Measurements from ENCODE around the gene EVA1A.

The EVA1A gene

DNA sequence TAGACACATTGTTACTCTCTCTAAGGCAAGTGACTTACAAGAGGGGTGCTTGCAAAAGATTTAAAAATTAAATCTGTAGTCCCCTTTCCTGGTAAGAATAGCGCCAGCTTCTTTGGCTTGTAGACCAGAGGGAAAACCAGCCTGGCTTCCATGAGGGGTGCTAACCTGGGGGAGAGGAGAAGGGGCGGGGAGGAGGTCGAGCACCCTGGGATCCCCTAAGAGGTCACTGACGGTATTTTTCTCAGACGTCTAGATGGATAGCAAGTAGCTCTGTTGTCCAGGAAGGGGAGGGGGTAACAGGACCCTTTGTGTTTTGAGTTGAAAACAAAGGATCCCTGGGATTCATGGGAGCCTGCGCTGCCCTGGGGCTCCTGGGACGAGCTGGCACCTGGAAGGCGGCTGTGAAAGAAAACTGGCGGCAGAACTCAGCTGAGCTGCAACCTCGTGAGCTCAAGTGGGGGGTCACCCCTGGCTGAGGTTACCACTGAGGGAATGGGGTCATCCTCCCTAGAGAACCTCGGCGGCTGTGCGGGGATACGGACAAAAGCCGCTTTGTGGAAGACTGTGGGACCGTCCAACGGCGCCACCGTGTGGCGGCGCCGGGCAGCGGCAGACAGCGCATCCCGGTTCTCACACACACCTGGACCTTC is 48.1 kb upstream of the EVA1A start:
- H3K4me3 ChIP-seq (ENCODE audit: insufficient read depth, low read length, poor library complexity, severe bottlenecking), result no peak overlapping the region
- no peak overlapping the region for H3K9ac ChIP-seq (ENCODE audit: low read length)
- H3K4me2 ChIP-seq (ENCODE audit: low read depth, low read length, poor library complexity, severe bottlenecking), result no peak overlapping the region
- no peaks in the 10 kb centered on the region for H3K9me2 ChIP-seq (replicated peaks; ENCODE audit: insufficient read depth, low read length)
- H3F3A ChIP-seq (ENCODE audit: insufficient read depth), result no peaks in the 10 kb centered on the region
- no peaks in the 10 kb centered on the region for H3K9me3 ChIP-seq (ENCODE audit: insufficient read depth, low read length)
- no peaks in the 10 kb centered on the region for H3K79me2 ChIP-seq (ENCODE audit: insufficient read depth, low read length)
- no peaks in the 10 kb centered on the region for H4K20me1 ChIP-seq (ENCODE audit: low read depth, low read length)
- H3K27me3 ChIP-seq (ENCODE audit: low read length), result no peaks in the 10 kb centered on the region
- H3K36me3 ChIP-seq (ENCODE audit: low read length), result no peaks in the 10 kb centered on the region
- no peak overlapping the region for H2AFZ ChIP-seq (ENCODE audit: low read depth, low read length, severe bottlenecking)
- TF ChIP-seq EZH2phosphoT487 (conservative IDR thresholded peaks at IDR 0.05; ENCODE audit: low read length), result no peak
- TF ChIP-seq, protein P1, sequence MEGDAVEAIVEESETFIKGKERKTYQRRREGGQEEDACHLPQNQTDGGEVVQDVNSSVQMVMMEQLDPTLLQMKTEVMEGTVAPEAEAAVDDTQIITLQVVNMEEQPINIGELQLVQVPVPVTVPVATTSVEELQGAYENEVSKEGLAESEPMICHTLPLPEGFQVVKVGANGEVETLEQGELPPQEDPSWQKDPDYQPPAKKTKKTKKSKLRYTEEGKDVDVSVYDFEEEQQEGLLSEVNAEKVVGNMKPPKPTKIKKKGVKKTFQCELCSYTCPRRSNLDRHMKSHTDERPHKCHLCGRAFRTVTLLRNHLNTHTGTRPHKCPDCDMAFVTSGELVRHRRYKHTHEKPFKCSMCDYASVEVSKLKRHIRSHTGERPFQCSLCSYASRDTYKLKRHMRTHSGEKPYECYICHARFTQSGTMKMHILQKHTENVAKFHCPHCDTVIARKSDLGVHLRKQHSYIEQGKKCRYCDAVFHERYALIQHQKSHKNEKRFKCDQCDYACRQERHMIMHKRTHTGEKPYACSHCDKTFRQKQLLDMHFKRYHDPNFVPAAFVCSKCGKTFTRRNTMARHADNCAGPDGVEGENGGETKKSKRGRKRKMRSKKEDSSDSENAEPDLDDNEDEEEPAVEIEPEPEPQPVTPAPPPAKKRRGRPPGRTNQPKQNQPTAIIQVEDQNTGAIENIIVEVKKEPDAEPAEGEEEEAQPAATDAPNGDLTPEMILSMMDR (IDR thresholded peaks at IDR 0.05; ENCODE audit: insufficient read depth, low read length, poor library complexity, severe bottlenecking), result peak; percentile 96
- no peak overlapping the region for H3K27ac ChIP-seq (ENCODE audit: low read depth, low read length)

DNA sequence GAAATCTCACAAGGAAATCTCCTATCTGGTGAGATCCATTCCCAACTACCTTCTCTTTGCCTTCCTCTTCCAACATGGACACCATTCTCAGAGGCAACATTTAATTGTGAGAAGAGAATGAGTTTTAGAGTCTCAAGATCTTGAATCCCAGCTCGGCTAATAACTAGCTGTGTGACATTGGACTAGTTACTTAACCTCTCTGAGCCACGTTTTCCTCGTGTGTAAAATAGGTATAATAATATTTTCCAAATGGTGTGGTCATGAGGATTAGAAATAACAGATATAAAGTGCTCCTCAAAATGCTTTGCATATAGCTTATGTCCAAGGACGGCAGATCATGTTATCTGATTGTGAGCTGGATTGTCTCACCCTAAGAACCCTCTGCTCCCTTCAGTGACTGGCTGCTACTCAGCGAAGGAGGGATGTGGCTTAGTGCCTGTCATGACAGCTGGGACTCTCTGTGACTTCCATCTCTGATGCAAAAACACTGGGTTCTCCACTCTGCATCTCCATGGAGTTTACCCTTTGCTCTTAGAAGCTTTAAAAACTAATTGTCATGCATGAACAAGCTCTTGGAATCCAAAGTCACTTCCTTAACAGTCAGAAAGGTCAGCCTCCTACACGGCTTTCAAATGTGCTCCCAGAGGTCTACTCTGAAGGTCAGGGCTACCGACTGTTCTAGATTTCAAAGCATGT is 47.4 kb upstream of the EVA1A start:
- Histone ChIP-seq H3K27ac (ENCODE audit: low read depth, low read length) (no peak overlapping the region), H3K4me2 (ENCODE audit: low read depth, low read length, poor library complexity, severe bottlenecking) (no peak overlapping the region), H3K36me3 (ENCODE audit: low read length) (no peaks in the 10 kb centered on the region), H2AFZ (ENCODE audit: low read depth, low read length, severe bottlenecking) (no peak overlapping the region), H3K79me2 (ENCODE audit: insufficient read depth, low read length) (no peaks in the 10 kb centered on the region), H3K9me2 (replicated peaks; ENCODE audit: insufficient read depth, low read length) (no peaks in the 10 kb centered on the region), H3F3A (ENCODE audit: insufficient read depth) (no peaks in the 10 kb centered on the region), H4K20me1 (ENCODE audit: low read depth, low read length) (no peaks in the 10 kb centered on the region), H3K9ac (ENCODE audit: low read length) (no peak overlapping the region), H3K9me3 (ENCODE audit: insufficient read depth, low read length) (no peaks in the 10 kb centered on the region), H3K4me3 (ENCODE audit: insufficient read depth, low read length, poor library complexity, severe bottlenecking) (no peak overlapping the region), H3K27me3 (ENCODE audit: low read length) (no peaks in the 10 kb centered on the region)
- TF ChIP-seq, protein P1 (IDR thresholded peaks at IDR 0.05; ENCODE audit: insufficient read depth, low read length, poor library complexity, severe bottlenecking), result no peak
- TF ChIP-seq EZH2phosphoT487 (conservative IDR thresholded peaks at IDR 0.05; ENCODE audit: low read length), result no peak

DNA sequence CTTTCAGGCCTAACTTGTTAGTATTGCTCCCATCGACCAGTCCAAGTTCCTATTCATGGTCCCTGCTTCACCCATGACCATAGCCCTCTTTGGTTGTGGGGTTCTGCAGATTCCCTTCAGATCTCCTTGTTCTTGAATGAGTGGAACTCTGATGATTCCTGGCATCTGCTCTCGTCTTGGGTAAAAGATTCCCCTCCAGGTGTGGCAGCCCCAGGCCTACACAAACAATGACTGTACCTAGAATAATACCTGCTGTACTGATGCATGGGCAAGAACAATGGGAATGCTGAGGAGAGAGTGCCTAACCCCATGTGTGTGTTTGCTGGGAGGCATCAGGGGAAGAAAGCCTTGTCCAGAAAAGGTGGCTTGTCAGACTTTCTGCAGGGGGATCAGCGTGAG is 46.7 kb upstream of the EVA1A start:
- Histone ChIP-seq H3K79me2 (ENCODE audit: insufficient read depth, low read length) (no peaks in the 10 kb centered on the region), H3K9me3 (ENCODE audit: insufficient read depth, low read length) (no peaks in the 10 kb centered on the region), H2AFZ (ENCODE audit: low read depth, low read length, severe bottlenecking) (no peak overlapping the region), H4K20me1 (ENCODE audit: low read depth, low read length) (no peaks in the 10 kb centered on the region), H3F3A (ENCODE audit: insufficient read depth) (no peaks in the 10 kb centered on the region), H3K36me3 (ENCODE audit: low read length) (no peaks in the 10 kb centered on the region), H3K4me2 (ENCODE audit: low read depth, low read length, poor library complexity, severe bottlenecking) (no peak overlapping the region), H3K27me3 (ENCODE audit: low read length) (no peaks in the 10 kb centered on the region), H3K9me2 (replicated peaks; ENCODE audit: insufficient read depth, low read length) (no peaks in the 10 kb centered on the region), H3K4me3 (ENCODE audit: insufficient read depth, low read length, poor library complexity, severe bottlenecking) (no peak overlapping the region), H3K9ac (ENCODE audit: low read length) (no peak overlapping the region), H3K27ac (ENCODE audit: low read depth, low read length) (no peak overlapping the region)
- TF ChIP-seq, protein P1 (IDR thresholded peaks at IDR 0.05; ENCODE audit: insufficient read depth, low read length, poor library complexity, severe bottlenecking), result no peak
- no peak for TF ChIP-seq EZH2phosphoT487 (conservative IDR thresholded peaks at IDR 0.05; ENCODE audit: low read length)
